SK-N-SH treated with all-trans-retinoic acid at 6 μM for 48 hours (cell line): ENCODE measurements around the gene SCRT2.

Experiments
- ATAC-seq: fragments of 200-7000 bp; cut with Tn5 transposase; 3 replicates; pipeline ENCODE4 v1.9.1; 2020; ENCODE audit warnings: mild to moderate bottlenecking, moderate library complexity
- ARNTL ChIP-seq: fragments of 450-650 bp; formaldehyde crosslinking; IDR thresholded peaks from 2 replicates; pipeline ENCODE4 v1.5.0; 2020; ENCODE audit warnings: low read depth, mild to moderate bottlenecking, moderate library complexity, borderline replicate concordance
- BACH2 ChIP-seq: fragments of 250-450 bp; sonication (Bioruptor Pico); IDR thresholded peaks from 2 replicates; pipeline ENCODE4 v1.9.0; 2021; ENCODE audit warnings: mild to moderate bottlenecking, borderline replicate concordance
- CREB5 ChIP-seq: fragments of 250-450 bp; sonication (Bioruptor Pico); IDR thresholded peaks from 2 replicates; pipeline ENCODE4 v1.5.1; 2020; ENCODE audit warnings: low read depth, mild to moderate bottlenecking, moderate library complexity
- CSRNP3 ChIP-seq: fragments of 250-450 bp; sonication (Bioruptor Pico); IDR thresholded peaks from 2 replicates; pipeline ENCODE4 v1.5.1; 2021; ENCODE audit warnings: mild to moderate bottlenecking, moderate library complexity
- ESRRG ChIP-seq: fragments of 250-450 bp; sonication (Bioruptor Pico); IDR thresholded peaks from 2 replicates; pipeline ENCODE4 v1.6.1; 2021; ENCODE audit warnings: mild to moderate bottlenecking
- GLIS3 ChIP-seq: fragments of 250-450 bp; sonication (Bioruptor Pico); IDR thresholded peaks from 2 replicates; pipeline ENCODE4 v1.5.0; 2020; ENCODE audit warnings: mild to moderate bottlenecking, moderate library complexity
- OSR1 ChIP-seq: fragments of 250-450 bp; sonication (Bioruptor Pico); IDR thresholded peaks from 2 replicates; pipeline ENCODE4 v1.8.0; 2022; ENCODE audit warnings: moderate library complexity, mild to moderate bottlenecking, inconsistent platforms
- PPARA ChIP-seq: fragments of 250-450 bp; sonication (Bioruptor Pico); IDR thresholded peaks from 2 replicates; pipeline ENCODE4 v1.5.0; 2020; ENCODE audit warnings: mild to moderate bottlenecking, borderline replicate concordance
- RARB ChIP-seq: fragments of 250-450 bp; sonication (Bioruptor Pico); IDR thresholded peaks from 2 replicates; pipeline ENCODE4 v1.8.0; 2021; ENCODE audit warnings: mild to moderate bottlenecking, moderate library complexity
- SNAI2 ChIP-seq: fragments of 250-450 bp; sonication (Bioruptor Pico); IDR thresholded peaks from 2 replicates; pipeline ENCODE4 v1.5.0; 2020; ENCODE audit warnings: mild to moderate bottlenecking, moderate library complexity
- TCF4 ChIP-seq: fragments of 250-450 bp; sonication (Bioruptor Pico); IDR thresholded peaks from 2 replicates; pipeline ENCODE4 v1.8.0; 2021; ENCODE audit warnings: mild to moderate bottlenecking, moderate library complexity, borderline replicate concordance
- TOX ChIP-seq: fragments of 250-450 bp; sonication (Bioruptor Pico); IDR thresholded peaks from 2 replicates; pipeline ENCODE4 v1.8.0; 2021; ENCODE audit warnings: mild to moderate bottlenecking, moderate library complexity, borderline replicate concordance
- ZC3H10 ChIP-seq: fragments of 250-450 bp; sonication (Bioruptor Pico); IDR thresholded peaks from 2 replicates; pipeline ENCODE4 v1.5.1; 2021; ENCODE audit warnings: mild to moderate bottlenecking, moderate library complexity
- ZFP3 ChIP-seq: fragments of 250-450 bp; sonication (Bioruptor Pico); IDR thresholded peaks from 2 replicates; pipeline ENCODE4 v1.5.0; 2020; ENCODE audit warnings: mild to moderate bottlenecking, moderate library complexity
- ZNF565 ChIP-seq: fragments of 450-650 bp; formaldehyde crosslinking; conservative IDR thresholded peaks from 2 replicates; pipeline ENCODE4 v1.5.0; 2020; ENCODE audit warnings: low read depth, mild to moderate bottlenecking, moderate library complexity
- ZNF70 ChIP-seq: fragments of 450-650 bp; formaldehyde crosslinking; IDR thresholded peaks from 2 replicates; pipeline ENCODE4 v1.5.0; 2020; ENCODE audit warnings: mild to moderate bottlenecking, moderate library complexity
- TF ChIP-seq, protein P1 (sequence below): fragments of 250-450 bp; sonication (Bioruptor Pico); IDR thresholded peaks from 2 replicates; pipeline ENCODE4 v1.5.0; 2020; ENCODE audit warnings: mild to moderate bottlenecking, moderate library complexity
- TF ChIP-seq, protein P2 (sequence below): fragments of 250-450 bp; sonication (Bioruptor Pico); IDR thresholded peaks from 2 replicates; pipeline ENCODE4 v1.8.0; 2020; ENCODE audit warnings: mild to moderate bottlenecking, moderate library complexity, borderline replicate concordance
- TF ChIP-seq, protein P3 (sequence below): fragments of 250-450 bp; sonication (Bioruptor Pico); IDR thresholded peaks from 2 replicates; pipeline ENCODE4 v1.8.0; 2021; ENCODE audit warnings: low read depth, mild to moderate bottlenecking, moderate library complexity, borderline replicate concordance

The SCRT2 gene

GRCh38 chr20:680638-681187 lies 5.1 kb upstream of the SCRT2 start (continued):
- TF ChIP-seq, protein P1, sequence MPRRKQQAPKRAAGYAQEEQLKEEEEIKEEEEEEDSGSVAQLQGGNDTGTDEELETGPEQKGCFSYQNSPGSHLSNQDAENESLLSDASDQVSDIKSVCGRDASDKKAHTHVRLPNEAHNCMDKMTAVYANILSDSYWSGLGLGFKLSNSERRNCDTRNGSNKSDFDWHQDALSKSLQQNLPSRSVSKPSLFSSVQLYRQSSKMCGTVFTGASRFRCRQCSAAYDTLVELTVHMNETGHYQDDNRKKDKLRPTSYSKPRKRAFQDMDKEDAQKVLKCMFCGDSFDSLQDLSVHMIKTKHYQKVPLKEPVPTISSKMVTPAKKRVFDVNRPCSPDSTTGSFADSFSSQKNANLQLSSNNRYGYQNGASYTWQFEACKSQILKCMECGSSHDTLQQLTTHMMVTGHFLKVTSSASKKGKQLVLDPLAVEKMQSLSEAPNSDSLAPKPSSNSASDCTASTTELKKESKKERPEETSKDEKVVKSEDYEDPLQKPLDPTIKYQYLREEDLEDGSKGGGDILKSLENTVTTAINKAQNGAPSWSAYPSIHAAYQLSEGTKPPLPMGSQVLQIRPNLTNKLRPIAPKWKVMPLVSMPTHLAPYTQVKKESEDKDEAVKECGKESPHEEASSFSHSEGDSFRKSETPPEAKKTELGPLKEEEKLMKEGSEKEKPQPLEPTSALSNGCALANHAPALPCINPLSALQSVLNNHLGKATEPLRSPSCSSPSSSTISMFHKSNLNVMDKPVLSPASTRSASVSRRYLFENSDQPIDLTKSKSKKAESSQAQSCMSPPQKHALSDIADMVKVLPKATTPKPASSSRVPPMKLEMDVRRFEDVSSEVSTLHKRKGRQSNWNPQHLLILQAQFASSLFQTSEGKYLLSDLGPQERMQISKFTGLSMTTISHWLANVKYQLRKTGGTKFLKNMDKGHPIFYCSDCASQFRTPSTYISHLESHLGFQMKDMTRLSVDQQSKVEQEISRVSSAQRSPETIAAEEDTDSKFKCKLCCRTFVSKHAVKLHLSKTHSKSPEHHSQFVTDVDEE (CRISPR knock-in tag), result no peak
- no peak for TF ChIP-seq ESRRG (CRISPR knock-in tag)
- TF ChIP-seq, protein P2, sequence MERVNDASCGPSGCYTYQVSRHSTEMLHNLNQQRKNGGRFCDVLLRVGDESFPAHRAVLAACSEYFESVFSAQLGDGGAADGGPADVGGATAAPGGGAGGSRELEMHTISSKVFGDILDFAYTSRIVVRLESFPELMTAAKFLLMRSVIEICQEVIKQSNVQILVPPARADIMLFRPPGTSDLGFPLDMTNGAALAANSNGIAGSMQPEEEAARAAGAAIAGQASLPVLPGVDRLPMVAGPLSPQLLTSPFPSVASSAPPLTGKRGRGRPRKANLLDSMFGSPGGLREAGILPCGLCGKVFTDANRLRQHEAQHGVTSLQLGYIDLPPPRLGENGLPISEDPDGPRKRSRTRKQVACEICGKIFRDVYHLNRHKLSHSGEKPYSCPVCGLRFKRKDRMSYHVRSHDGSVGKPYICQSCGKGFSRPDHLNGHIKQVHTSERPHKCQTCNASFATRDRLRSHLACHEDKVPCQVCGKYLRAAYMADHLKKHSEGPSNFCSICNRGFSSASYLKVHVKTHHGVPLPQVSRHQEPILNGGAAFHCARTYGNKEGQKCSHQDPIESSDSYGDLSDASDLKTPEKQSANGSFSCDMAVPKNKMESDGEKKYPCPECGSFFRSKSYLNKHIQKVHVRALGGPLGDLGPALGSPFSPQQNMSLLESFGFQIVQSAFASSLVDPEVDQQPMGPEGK (CRISPR knock-in tag), result no peak
- TF ChIP-seq, all 23 proteins: peak for 0

GRCh38 chr20:677957-678356 lies 2.4 kb upstream of the SCRT2 start:
- ATAC-seq, result no peak
- no peak for TF ChIP-seq BACH2

- TF ChIP-seq OSR1, result no peak
- ATAC-seq, result no peak
Observed at GRCh38 chr20:676967-677366, 1.4 kb upstream of the SCRT2 start.

GRCh38 chr20:676315-676937 lies 824 bp upstream of the SCRT2 start:
- ATAC-seq, result no peak
- no peak for TF ChIP-seq ZFP3 (CRISPR knock-in tag)
- no peak for TF ChIP-seq PPARA (CRISPR knock-in tag)
- TF ChIP-seq TOX, result no peak
- no peak for TF ChIP-seq CREB5 (CRISPR knock-in tag)
- TF ChIP-seq, protein P1 (CRISPR knock-in tag), result no peak
- TF ChIP-seq, protein P2 (CRISPR knock-in tag), result no peak
- TF ChIP-seq, protein P3, sequence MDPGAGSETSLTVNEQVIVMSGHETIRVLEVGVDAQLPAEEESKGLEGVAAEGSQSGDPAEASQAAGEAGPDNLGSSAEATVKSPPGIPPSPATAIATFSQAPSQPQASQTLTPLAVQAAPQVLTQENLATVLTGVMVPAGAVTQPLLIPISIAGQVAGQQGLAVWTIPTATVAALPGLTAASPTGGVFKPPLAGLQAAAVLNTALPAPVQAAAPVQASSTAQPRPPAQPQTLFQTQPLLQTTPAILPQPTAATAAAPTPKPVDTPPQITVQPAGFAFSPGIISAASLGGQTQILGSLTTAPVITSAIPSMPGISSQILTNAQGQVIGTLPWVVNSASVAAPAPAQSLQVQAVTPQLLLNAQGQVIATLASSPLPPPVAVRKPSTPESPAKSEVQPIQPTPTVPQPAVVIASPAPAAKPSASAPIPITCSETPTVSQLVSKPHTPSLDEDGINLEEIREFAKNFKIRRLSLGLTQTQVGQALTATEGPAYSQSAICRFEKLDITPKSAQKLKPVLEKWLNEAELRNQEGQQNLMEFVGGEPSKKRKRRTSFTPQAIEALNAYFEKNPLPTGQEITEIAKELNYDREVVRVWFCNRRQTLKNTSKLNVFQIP (CRISPR knock-in tag), result no peak
- TF ChIP-seq ZNF70, result no peak
- TF ChIP-seq TCF4, result no peak
- no peak for TF ChIP-seq ZNF565 (CRISPR knock-in tag)
- no peak for TF ChIP-seq GLIS3
- no peak for TF ChIP-seq RARB (CRISPR knock-in tag)
- no peak for TF ChIP-seq ZC3H10 (CRISPR knock-in tag)
- TF ChIP-seq SNAI2 (CRISPR knock-in tag), result no peak
- TF ChIP-seq OSR1, result no peak
- no peak for TF ChIP-seq CSRNP3 (CRISPR knock-in tag)
- TF ChIP-seq BACH2, result no peak
- no peak for TF ChIP-seq ARNTL (CRISPR knock-in tag)
